Measurements from ENCODE around the gene HAT1.

The HAT1 gene

DNA sequence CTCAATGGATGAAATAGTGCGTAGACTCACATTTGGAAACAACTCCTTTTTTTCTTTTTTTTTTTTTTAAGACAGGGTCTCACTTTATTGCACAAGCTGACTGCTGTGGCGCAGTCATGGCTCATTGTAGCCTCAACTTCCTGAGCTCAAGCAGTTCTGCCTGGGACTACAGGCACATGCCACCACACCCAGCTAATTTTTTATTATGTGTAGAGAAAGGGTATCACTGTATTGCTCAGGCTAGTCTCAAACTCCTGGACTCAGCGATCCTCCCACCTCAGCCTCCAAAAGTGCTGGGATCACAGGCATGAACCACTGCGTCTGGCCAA is 17.4 kb downstream of the HAT1 start:
- no peak for DNase-seq (ENCODE audit: low read depth)
- H3K4me3 ChIP-seq (ENCODE audit: low read length) = no peak overlapping the region
- TF ChIP-seq, protein P1, sequence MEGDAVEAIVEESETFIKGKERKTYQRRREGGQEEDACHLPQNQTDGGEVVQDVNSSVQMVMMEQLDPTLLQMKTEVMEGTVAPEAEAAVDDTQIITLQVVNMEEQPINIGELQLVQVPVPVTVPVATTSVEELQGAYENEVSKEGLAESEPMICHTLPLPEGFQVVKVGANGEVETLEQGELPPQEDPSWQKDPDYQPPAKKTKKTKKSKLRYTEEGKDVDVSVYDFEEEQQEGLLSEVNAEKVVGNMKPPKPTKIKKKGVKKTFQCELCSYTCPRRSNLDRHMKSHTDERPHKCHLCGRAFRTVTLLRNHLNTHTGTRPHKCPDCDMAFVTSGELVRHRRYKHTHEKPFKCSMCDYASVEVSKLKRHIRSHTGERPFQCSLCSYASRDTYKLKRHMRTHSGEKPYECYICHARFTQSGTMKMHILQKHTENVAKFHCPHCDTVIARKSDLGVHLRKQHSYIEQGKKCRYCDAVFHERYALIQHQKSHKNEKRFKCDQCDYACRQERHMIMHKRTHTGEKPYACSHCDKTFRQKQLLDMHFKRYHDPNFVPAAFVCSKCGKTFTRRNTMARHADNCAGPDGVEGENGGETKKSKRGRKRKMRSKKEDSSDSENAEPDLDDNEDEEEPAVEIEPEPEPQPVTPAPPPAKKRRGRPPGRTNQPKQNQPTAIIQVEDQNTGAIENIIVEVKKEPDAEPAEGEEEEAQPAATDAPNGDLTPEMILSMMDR (conservative IDR thresholded peaks at IDR 0.05; ENCODE audit: low read length) = no peak

DNA sequence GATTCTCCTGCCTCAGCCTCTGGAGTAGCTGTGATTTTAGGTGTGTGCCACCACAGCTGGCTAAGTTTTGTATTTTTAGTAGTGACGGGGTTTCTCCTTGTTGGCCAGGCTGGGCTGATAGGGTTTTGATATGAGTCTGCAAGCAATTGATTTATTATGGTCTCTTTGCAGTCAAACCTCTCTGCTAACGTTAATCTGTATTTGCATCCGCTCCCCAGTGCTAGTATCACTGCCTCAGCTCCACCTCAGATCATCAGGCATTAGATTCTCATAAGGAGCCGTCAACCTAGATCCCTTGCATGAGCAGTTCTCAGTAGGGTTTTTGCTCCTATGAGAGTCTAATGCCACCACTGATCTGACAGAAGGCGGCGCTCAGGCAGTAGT is 19.0 kb downstream of the HAT1 start:
- DNase-seq (ENCODE audit: low read depth) = no peak
- no peak overlapping the region for H3K4me3 ChIP-seq (ENCODE audit: low read length)
- TF ChIP-seq, protein P1 (conservative IDR thresholded peaks at IDR 0.05; ENCODE audit: low read length) = no peak

DNA sequence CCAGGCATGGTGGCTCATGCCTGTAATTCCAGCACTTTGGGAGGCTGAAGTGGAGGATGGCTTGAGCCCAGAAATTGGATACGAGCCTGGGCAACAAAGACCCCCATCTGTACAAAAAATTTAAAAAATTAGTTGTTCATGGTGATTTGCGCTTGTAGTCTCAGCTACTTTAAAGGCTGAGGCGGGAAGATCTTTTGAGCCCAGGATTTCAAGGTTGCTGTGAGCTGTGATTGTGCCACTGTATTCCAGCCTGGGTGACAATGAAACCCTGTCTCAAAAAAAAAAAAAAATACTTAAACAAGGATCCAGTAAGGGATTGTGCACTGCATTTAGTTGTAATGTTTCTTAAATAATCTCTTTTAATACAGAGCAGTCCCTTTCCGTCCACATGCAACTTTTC is 21.6 kb downstream of the HAT1 start:
- no peak for DNase-seq (ENCODE audit: low read depth)
- no peak overlapping the region for H3K4me3 ChIP-seq (ENCODE audit: low read length)
- TF ChIP-seq, protein P1 (conservative IDR thresholded peaks at IDR 0.05; ENCODE audit: low read length) = no peak

DNA sequence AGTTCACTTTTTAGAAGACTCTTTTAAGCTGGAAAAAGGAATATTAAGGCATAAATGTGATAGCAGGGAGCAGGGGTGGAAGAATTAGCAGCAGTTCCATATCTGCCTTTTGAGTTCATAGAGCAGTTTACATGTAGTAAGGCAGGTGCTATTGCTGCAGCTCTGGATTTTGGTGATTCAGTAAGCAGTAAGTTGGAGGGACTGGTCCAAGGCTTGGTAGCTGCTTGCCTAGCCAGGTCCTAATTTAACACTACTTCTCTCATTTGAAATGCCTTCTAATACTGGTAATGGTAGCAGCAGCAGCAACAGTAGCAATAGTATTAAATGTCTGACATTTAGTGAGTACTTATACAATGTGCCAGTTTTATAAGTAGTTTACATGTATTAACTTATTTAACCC is 30.0 kb downstream of the HAT1 start:
- TF ChIP-seq, protein P1 (conservative IDR thresholded peaks at IDR 0.05; ENCODE audit: low read length) = no peak
- no peak overlapping the region for H3K4me3 ChIP-seq (ENCODE audit: low read length)
- DNase-seq (ENCODE audit: low read depth) = no peak

DNA sequence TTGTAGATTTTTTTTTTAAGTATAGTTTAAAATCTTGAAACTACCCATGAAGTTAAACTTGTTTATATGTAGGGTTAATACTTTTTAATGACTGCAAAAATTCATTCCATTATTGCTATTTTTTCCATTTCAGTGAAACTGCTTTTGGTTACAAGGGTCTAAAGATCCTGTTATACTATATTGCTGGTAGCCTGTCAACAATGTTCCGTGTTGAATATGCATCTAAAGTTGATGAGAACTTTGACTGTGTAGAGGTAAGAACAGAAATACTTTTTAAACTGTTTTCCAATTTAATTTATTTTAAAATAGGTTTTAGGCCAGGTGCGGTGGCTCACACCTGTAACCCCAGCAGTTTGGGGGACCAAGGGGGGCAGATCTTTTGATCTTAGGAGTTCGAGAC is 30.5 kb downstream of the HAT1 start:
- no peak overlapping the region for H3K4me3 ChIP-seq (ENCODE audit: low read length)
- TF ChIP-seq, protein P1 (conservative IDR thresholded peaks at IDR 0.05; ENCODE audit: low read length) = no peak
- no peak for DNase-seq (ENCODE audit: low read depth)

DNA sequence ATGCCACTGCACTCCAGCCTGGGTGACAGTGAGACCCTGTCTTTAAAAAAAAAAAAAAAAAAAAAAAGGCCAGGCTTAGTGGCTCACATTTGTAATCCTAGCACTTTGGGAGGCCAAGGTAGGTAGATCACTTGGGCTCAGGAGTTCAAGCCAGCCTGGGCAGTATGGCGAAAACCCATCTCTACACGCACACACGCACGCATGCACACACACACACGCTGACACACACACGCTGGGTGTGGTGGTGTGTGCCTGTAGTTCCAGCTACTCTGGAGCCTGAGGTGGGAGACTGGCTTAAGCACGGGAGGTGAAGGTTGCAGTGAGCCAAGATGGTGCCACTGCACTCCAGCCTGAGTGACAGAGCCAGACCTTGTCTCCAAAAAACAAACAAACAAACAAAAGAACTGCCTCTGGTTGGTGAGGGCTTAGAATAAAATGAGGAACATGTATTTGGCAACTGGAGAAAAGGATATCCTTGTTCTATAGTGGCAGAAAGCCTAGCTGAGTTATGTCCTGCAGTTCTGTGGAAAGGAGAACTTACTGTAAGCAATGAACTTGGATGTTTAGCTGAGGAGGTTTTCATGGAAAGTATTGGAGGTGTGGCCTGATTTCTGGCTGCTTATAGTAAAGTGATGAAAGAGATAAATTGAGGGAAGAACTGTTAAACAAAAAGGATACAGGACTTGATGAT is 34.0 kb downstream of the HAT1 start:
- H3K4me3 ChIP-seq (ENCODE audit: low read length) = no peak overlapping the region
- TF ChIP-seq, protein P1 (conservative IDR thresholded peaks at IDR 0.05; ENCODE audit: low read length) = no peak
- DNase-seq (ENCODE audit: low read depth) = no peak

DNA sequence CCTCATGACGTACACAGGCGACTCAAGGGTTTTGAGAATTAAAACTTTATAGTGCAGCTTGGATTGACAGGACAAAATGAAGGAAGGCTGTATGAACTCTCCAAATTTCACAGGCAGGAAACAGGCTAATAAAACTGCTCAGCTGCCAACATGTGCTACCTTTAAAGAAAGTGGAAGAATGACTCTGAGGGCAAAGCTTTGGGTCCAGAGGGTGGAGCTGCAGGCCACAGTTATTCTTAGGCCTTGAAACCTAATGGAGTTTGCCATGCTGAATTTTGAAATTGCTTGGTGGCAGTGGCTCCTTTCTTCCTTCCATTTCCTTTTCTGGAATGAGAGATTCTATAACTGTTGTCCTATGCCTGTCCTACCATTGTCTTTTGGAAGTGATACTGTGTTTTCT is 34.8 kb downstream of the HAT1 start:
- no peak overlapping the region for H3K4me3 ChIP-seq (ENCODE audit: low read length)
- peak; percentile 27 for DNase-seq (ENCODE audit: low read depth)
- TF ChIP-seq, protein P1 (conservative IDR thresholded peaks at IDR 0.05; ENCODE audit: low read length) = peak; percentile 39
